Stimulated activated CD8-positive, alpha-beta memory T cell treated with anti-CD3 and anti-CD28 coated beads, Interleukin-4, amount 100 ng/mL, for 48 hours (primary cell): Measurements from ENCODE around the gene IST1.
"Not testable (repeated sequence)": the region's sequence is repeated elsewhere in the genome, so short reads cannot be mapped to it uniquely, and the experiment has no call there.

Experiments used
- DNase-seq: peaks from one replicate; pipeline ENCODE4 v3.0.0-alpha.2; 2020

IST1 gene

GRCh38 chr16:71882505-71883167 lies 12.7 kb upstream of the IST1 start:
- peak; percentile 83 for DNase-seq

GRCh38 chr16:71883168-71883848 lies 12.0 kb upstream of the IST1 start:
- peak; percentile 74 for DNase-seq

- DNase-seq, result peak; percentile 82
These were observed 11.3 kb upstream of the IST1 start, which contains the start of gene ZNF821 for GRCh38 chr16:71883849-71884638. ZNF821 (minus strand) TSS chr16:71884182; CDS start chr16:71879946, 4,236 bp downstream.

GRCh38 chr16:71885261-71885650 lies 10.1 kb upstream of the IST1 start:
- no peak for DNase-seq

GRCh38 chr16:71889147-71889546 lies 6.2 kb upstream of the IST1 start:
- DNase-seq, result no peak

- DNase-seq, result no peak
These were observed 1.5 kb upstream of the IST1 start for GRCh38 chr16:71893888-71894228.

GRCh38 chr16:71894229-71894920 lies 956 bp upstream of the IST1 start:
- peak; percentile 53 for DNase-seq

- no peak for DNase-seq
These were observed 491 bp downstream of the IST1 start for GRCh38 chr16:71895679-71896365.

- no peak for DNase-seq
These were observed 1.5 kb downstream of the IST1 start for GRCh38 chr16:71896764-71897368.

GRCh38 chr16:71899171-71899570 lies 3.8 kb downstream of the IST1 start:
- DNase-seq, result no peak

GRCh38 chr16:71902656-71903365 lies 7.5 kb downstream of the IST1 start:
- no peak for DNase-seq

- DNase-seq, result no peak
These were observed 8.3 kb downstream of the IST1 start for GRCh38 chr16:71903608-71904007.

- no peak for DNase-seq
These were observed 8.9 kb downstream of the IST1 start for GRCh38 chr16:71904239-71904638.

- DNase-seq, result not testable (repeated sequence)
These were observed 10.4 kb downstream of the IST1 start for GRCh38 chr16:71905765-71906164.

GRCh38 chr16:71911121-71911520 lies 15.8 kb downstream of the IST1 start:
- DNase-seq, result no peak

- no peak for DNase-seq
These were observed 17.4 kb downstream of the IST1 start for GRCh38 chr16:71912534-71913275.

GRCh38 chr16:71914802-71915201 lies 19.5 kb downstream of the IST1 start:
- DNase-seq, result no peak

- no peak for DNase-seq
These were observed 20.0 kb downstream of the IST1 start for GRCh38 chr16:71915350-71915749.

GRCh38 chr16:71916397-71916920 lies 21.1 kb downstream of the IST1 start:
- DNase-seq, result no peak

GRCh38 chr16:71917900-71918299 lies 22.6 kb downstream of the IST1 start:
- no peak for DNase-seq

GRCh38 chr16:71919035-71919434 lies 23.7 kb downstream of the IST1 start:
- DNase-seq, result no peak
